ENCODE results near the gene ATAD3B.
"Not testable (repeated sequence)": the region's sequence is repeated elsewhere in the genome, so short reads cannot be mapped to it uniquely, and the experiment has no call there.

Gene ATAD3B

DNA sequence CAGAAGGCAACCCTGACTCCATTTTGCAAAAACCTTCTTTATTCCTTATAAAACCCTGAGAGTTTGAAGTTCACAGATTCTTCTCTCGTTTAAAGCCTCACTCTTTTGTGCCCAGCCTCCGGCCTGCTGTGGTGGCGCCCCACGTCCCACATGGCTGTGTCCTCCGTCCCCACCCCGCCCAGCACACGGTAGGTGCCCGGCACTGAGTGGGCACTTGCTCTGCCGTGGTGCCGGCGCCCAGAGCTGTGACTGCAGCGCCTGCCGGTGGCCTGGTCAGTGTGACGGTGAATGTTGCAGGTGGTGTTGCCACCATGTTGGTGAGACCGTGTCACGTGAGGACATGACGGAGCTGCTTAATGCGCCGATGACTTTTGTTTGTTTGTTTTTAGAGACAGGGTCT, 49.8 kb downstream of the ATAD3B start:
- TF ChIP-seq, protein P1, sequence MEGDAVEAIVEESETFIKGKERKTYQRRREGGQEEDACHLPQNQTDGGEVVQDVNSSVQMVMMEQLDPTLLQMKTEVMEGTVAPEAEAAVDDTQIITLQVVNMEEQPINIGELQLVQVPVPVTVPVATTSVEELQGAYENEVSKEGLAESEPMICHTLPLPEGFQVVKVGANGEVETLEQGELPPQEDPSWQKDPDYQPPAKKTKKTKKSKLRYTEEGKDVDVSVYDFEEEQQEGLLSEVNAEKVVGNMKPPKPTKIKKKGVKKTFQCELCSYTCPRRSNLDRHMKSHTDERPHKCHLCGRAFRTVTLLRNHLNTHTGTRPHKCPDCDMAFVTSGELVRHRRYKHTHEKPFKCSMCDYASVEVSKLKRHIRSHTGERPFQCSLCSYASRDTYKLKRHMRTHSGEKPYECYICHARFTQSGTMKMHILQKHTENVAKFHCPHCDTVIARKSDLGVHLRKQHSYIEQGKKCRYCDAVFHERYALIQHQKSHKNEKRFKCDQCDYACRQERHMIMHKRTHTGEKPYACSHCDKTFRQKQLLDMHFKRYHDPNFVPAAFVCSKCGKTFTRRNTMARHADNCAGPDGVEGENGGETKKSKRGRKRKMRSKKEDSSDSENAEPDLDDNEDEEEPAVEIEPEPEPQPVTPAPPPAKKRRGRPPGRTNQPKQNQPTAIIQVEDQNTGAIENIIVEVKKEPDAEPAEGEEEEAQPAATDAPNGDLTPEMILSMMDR (conservative IDR thresholded peaks at IDR 0.05), result no peak
- H3K27ac ChIP-seq, result no peak overlapping the region

DNA sequence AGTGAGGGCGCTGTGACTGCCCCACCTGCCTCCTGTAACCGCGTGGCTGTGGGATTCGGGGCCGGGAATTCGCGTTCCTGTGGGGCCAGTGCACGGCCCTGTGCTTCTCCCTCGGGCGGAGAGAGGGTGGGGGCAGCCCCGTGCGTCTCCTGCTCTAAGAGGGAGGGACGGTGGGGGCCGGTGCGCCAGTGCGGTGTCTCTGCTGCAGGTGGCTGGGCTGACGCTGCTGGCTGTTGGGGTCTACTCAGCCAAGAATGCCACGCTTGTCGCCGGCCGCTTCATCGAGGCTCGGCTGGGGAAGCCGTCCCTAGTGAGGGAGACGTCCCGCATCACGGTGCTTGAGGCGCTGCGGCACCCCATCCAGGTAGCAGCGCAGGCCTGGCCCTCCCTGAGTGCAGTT, 51.0 kb downstream of the ATAD3B start:
- not testable (repeated sequence) for H3K27ac ChIP-seq

DNA sequence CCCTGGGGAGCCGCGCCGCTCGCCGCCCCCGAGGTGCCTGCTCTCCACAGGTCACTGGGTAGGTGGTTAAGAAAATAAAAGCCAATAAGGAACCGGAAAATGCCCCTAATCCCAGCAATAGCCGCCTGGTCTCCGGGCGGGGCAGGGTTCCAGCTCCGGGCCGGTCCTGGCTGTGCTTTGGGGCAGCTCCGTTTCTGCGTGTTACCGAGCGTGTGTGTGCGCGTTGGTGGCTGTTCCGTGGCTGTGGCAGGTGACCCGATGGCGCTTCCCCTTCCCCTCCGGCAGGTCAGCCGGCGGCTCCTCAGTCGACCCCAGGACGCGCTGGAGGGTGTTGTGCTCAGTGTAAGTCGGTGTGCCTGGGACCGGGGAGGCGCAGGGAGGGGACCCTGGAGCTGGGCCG, 51.7 kb downstream of the ATAD3B start:
- not testable (repeated sequence) for H3K27ac ChIP-seq

DNA sequence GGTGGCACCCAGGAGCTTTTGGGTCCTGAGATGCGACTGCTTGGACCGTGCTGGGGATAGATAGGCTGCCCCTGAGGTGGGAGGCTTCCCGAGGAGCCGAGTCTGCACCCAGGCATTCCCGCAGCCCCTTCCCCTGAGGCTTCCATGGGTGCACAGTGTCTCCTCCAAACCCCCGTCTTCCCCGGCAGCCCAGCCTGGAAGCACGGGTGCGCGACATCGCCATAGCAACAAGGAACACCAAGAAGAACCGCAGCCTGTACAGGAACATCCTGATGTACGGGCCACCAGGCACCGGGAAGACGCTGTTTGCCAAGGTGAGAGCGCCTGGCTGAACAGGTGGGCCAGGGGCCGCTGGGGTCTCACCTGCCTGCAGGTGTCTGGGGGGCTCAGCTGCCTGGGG, 52.1 kb downstream of the ATAD3B start:
- not testable (repeated sequence) for H3K27ac ChIP-seq

DNA sequence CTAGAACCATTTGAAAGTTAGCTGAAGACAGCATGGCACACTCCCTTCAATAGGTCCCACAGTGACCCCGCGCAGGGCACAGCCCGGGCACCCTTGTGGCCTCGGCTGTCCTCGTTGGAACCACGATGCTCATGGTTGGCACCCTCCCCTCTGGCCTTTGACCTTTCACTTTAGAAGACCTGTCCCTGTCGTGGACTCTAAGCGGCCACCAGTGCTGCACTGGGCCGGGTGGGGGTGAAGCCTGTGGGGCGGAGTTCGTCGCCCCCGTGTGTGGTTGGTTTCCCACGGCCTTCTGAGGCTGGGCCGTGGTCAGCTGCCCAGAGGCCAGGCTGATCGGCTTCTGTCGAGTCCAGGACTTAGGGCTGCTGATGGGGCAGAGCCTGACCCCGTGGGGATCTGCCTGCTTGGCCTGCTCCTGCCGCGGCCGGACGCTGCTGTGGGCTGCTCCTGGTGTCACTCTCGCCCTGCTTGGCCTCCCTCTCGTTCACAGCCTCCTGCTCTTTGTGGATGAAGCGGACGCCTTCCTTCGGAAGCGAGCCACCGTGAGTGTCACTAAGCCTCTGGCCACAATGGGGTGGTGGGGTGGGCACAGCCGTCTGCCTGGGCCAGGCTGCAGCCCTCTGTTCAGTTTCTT, 53.3 kb downstream of the ATAD3B start:
- not testable (repeated sequence) for H3K27ac ChIP-seq

DNA sequence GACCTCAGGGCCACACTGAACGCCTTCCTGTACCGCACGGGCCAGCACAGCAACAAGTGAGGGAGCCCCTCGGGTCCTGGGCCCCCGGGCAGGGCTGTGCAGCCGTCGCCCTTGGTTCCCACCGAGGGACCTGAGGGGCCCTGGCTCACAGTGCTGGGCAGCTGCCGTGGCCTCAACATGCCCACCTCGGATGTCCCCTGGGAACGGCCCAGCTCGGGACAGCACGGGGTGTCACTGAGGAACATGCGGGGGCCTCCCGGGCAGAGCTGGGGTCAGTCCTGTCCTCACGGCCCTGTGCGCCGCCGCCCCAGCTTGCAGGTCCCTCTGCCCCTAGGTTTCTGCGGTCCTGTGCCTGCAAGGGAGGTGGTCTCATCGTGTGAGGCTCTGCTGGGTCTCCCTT, 54.9 kb downstream of the ATAD3B start:
- not testable (repeated sequence) for H3K27ac ChIP-seq

DNA sequence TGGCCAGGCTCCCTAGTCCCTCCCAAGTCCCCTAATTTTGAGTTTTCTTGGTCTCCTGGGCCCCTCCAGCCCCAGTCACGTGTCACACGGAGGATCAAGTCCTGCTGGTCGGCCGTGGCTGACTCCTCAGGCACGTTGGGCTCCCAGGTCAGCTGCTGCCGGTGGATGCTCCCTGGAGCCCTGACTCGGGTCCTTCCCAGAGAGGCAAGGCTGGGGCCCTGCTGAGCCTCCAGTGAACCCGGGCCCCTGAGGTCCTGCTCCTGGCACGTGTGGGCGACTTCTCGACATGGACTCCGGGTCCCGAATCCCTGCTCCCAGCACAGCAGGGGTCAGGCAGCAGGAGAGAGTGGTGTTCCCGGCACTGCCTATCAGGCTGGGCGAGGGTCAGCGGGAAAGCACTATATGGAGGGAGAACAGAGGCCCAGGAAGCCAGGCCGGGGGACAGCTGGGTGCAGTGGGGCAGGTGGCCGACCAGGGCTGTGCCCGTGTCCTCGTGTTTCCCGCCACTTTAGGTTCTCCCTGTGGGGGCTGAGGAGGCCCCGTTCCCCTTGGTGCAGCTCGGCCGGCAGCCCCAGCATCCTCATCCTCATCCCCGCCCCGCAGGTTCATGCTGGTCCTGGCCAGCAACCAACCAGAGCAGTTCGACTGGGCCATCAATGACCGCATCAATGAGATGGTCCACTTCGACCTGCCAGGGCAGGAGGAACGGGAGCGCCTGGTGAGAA, 55.7 kb downstream of the ATAD3B start:
- TF ChIP-seq, protein P1 (conservative IDR thresholded peaks at IDR 0.05), result no peak
- H3K27ac ChIP-seq, result no peak overlapping the region

DNA sequence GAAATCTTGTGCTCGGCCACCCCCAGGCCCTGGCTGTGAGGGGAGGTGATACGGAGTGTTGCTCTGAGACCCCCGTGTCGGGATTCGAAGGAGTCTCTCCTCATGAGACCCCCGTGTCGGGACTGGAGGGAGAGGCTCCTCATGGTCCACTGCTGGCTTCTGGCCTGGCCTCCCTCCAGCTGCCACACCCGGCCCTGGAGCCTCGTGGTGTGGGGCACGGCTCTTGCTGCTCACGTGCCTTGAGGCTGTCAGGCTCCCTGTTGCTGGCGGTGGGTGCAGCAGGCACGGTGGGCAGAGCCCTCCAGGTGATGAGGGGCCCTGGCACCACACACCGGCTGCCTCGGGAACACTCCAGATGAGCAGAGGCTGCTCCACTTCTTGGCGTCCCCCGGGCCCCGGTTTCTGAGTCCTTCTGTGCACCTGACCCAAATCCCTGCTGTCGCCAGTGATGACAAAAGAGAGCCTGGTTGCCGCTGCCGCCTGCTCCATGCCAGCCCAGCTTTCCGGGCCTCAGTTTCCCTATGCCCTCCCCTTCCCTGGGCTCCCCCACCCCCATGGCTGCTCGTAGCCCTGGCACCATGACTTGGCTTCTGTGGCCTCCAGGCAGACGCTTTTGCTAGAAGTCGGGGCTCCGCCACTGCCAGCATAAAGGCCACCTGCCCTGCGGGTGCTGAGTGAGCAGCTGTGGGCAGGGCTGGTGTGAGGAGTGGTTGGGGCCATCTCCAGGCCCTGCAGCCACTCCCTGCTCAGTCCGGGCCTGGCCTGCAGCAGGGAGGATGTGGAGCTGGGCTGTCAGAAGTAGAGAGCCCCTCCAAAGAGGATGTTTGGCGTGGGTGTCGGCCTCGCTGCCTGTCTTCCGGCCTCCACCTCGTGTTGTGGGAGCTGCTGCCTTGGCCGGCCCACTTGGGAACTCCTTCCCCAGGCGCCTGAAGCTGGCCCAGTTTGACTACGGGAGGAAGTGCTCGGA, 57.0 kb downstream of the ATAD3B start:
- no peak overlapping the region for H3K27ac ChIP-seq
- TF ChIP-seq, protein P1 (conservative IDR thresholded peaks at IDR 0.05), result no peak

DNA sequence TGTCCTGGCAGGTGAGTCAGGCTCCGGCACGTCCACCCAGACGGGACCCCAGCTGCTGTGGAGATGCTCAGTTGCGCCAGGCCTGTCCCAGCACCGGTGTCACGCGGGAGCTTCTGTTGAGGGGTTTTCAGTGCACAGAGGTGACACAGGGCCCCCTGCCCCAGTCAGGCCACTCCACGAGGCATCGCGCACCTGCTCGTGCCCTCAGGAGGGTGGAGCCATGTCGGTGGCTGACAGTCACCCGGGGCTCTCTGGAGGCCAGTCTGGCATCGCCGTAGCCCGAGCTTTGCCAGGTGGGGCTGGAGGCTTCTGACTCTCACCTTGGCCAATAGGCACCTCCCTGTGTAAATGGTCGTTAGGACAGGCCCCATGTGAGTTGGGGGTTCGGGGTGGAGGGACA, 57.8 kb downstream of the ATAD3B start:
- TF ChIP-seq, protein P1 (conservative IDR thresholded peaks at IDR 0.05), result no peak

DNA sequence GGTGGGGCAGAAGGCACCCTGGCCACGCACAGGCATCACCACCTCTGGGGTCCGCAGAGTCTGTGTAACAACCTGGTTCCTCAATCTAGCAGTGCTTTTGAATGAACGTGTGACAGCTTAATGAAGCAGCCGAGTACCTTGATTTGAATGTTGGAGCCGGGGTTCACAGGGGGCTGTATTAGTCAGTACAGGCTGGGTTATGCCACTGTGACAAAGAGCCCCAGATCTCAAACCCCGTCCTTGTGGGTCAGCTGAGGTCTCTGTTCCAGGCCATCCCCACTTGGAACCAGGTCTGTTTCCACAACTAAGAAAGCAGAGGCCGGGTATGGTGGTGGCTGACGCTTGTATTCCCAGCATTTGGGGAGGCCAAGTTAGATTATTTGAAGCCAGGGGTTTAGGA, 58.4 kb downstream of the ATAD3B start:
- TF ChIP-seq, protein P1 (conservative IDR thresholded peaks at IDR 0.05), result no peak
- no peak overlapping the region for H3K27ac ChIP-seq

More for the DNA sequence above, 57.8 kb downstream of the ATAD3B start:
- no peak overlapping the region for H3K27ac ChIP-seq

Data from VCaP (cell line).